Gastrocnemius medialis (tissue), 4 donors: ENCODE measurements around the gene MYBL2.

ENCODE experiments used
- CTCF ChIP-seq, 5 experiments: fragments of 450-650 bp in 3 of 5; fragments of 200-600 bp in 2 of 5; sonication (generic) in 2 of 5; IDR thresholded peaks in 4 of 5; conservative IDR thresholded peaks in 1 of 5; 1 replicate in 4 of 5; 2 replicates in 1 of 5; pipeline ENCODE4 v1.5.1; 2016 to 2019; ENCODE audit warnings: antibody characterized with exemption in 5 of 5, mild to moderate bottlenecking in 3 of 5, moderate library complexity in 3 of 5
- POLR2A ChIP-seq, 2 donors: fragments of 450-650 bp; IDR thresholded peaks; one replicate each; pipeline ENCODE4 v1.6.1; 2017; ENCODE audit warnings: antibody characterized with exemption in 2 of 2, mild to moderate bottlenecking in 2 of 2, moderate library complexity in 2 of 2

DNA sequence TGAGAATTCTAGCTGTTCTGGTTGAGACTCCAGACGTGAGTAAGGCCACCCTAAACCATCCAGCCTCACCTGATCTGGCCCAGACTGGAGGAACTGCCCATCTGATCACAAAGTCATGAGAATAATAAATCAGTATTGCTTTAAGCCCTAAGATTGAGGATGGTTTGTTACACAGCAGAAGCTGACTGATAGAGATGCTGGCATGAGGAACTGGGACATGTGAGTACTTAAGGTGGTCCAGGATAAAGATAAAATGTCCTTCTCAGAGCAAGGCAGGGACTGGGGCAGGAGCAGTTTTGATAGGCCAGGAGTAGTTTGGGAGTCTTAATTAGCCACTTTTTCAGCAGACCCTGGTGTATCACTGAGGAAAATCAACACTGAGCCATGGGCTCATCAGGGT lies 53.1 kb downstream of the MYBL2 start:
- TF ChIP-seq CTCF (IDR thresholded peaks at IDR 0.05 in 4 of 5, conservative IDR thresholded peaks at IDR 0.05 in 1 of 5) (no peak), POLR2A (IDR thresholded peaks at IDR 0.05) (no peak)
